Measurements from ENCODE around the gene GPRIN2. TPM values are rescaled to one million over a fixed set of nuclear protein-coding genes. Genes with fewer than 3 reads are reported as not detected.
A peak's percentile ranks its signal among the peaks of the same experiment; 100 is the strongest.
"Not testable (repeated sequence)": the region's sequence is repeated elsewhere in the genome, so short reads cannot be mapped to it uniquely, and the experiment has no call there.

GPRIN2 gene
- total RNA-seq, 1 experiment from 2014 or later, result 1.6 TPM

GRCh38 chr10:46567151-46567550 lies 10.7 kb upstream of the GPRIN2 start:
- not testable (repeated sequence) for DNase-seq (ENCODE audit: low read depth)

GRCh38 chr10:46565591-46566332 lies 9.3 kb upstream of the GPRIN2 start:
- DNase-seq (ENCODE audit: low read depth), result peak; percentile 68

GRCh38 chr10:46560952-46561351 lies 4.5 kb upstream of the GPRIN2 start:
- no peak for DNase-seq (ENCODE audit: low read depth)

GRCh38 chr10:46560381-46560780 lies 3.9 kb upstream of the GPRIN2 start:
- DNase-seq (ENCODE audit: low read depth), result no peak

GRCh38 chr10:46559231-46559671 lies 2.8 kb upstream of the GPRIN2 start:
- DNase-seq (ENCODE audit: low read depth), result no peak

GRCh38 chr10:46558392-46559185 lies 2.1 kb upstream of the GPRIN2 start:
- DNase-seq (ENCODE audit: low read depth), result no peak

- peak; percentile 35 for DNase-seq (ENCODE audit: low read depth)
Observed at GRCh38 chr10:46558122-46558391, 1.6 kb upstream of the GPRIN2 start.

GRCh38 chr10:46557319-46558121 lies 1.1 kb upstream of the GPRIN2 start:
- DNase-seq (ENCODE audit: low read depth), result no peak

- no peak for DNase-seq (ENCODE audit: low read depth)
Observed at GRCh38 chr10:46555713-46556514, 544 bp downstream of the GPRIN2 start.

GRCh38 chr10:46555366-46555712 lies 1.1 kb downstream of the GPRIN2 start:
- DNase-seq (ENCODE audit: low read depth), result no peak

- DNase-seq (ENCODE audit: low read depth), result no peak
Observed at GRCh38 chr10:46554166-46554781, 2.2 kb downstream of the GPRIN2 start.

GRCh38 chr10:46553238-46554049 lies 3.0 kb downstream of the GPRIN2 start:
- no peak for DNase-seq (ENCODE audit: low read depth)

- DNase-seq (ENCODE audit: low read depth), result no peak
Observed at GRCh38 chr10:46552526-46553237, 3.8 kb downstream of the GPRIN2 start.

GRCh38 chr10:46551701-46552525 lies 4.5 kb downstream of the GPRIN2 start:
- no peak for DNase-seq (ENCODE audit: low read depth)

GRCh38 chr10:46550795-46551700 lies 5.4 kb downstream of the GPRIN2 start:
- DNase-seq (ENCODE audit: low read depth), result no peak

- no peak for DNase-seq (ENCODE audit: low read depth)
Observed at GRCh38 chr10:46550076-46550790, 6.2 kb downstream of the GPRIN2 start.
